B cell (primary cell): ENCODE data around the gene JARID2.

Experiments used
- CTCF ChIP-seq: fragments of 200-600 bp; IDR thresholded peaks from one replicate; pipeline ENCODE4 v1.8.0; 2022; ENCODE audit warnings: antibody characterized with exemption, mild to moderate bottlenecking
- EZH2 ChIP-seq: IDR thresholded peaks from 2 replicates; pipeline ENCODE4 v1.6.1; 2012; ENCODE audit warnings: borderline replicate concordance, low read depth, mild to moderate bottlenecking, moderate library complexity, low read length; ENCODE audit not compliant: insufficient read depth, poor library complexity, severe bottlenecking

- no peak for TF ChIP-seq CTCF
- no peak for TF ChIP-seq EZH2
Observed at GRCh38 chr6:15531973-15532372, 286.1 kb downstream of the JARID2 start.
